Hepatocyte (in vitro differentiated cells): Measurements from ENCODE around the gene PPP2R3A.

Source experiments
- EZH2 ChIP-seq: fragments of 200-600 bp; sonication (generic); IDR thresholded peaks from 2 replicates; pipeline ENCODE4 v1.6.1; 2016; ENCODE audit warnings: antibody characterized with exemption, mild to moderate bottlenecking, borderline replicate concordance
- TF ChIP-seq, protein P1 (sequence below): fragments of 200-600 bp; sonication (generic); IDR thresholded peaks from 2 replicates; pipeline ENCODE4 v1.5.1; 2016; ENCODE audit warnings: antibody characterized with exemption, mild to moderate bottlenecking; ENCODE audit not compliant: poor library complexity

DNA sequence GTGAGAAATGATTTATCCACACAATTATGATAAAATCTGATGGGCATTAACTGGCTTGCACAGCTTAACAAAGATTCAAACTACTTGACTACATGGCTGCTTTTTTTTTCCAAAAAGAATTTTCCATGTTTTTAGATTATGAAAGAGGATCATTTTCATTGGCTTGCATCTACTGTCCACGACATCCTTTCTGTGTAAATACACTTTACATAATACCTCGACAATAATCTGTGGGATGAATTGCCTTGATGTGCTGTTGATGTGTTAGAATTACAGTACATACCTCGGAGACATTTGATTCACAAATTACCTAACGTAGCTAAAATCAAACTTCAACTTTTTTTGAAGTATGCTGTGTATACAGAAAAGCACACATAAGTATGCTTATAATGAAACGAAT is 104.4 kb downstream of the PPP2R3A start:
- TF ChIP-seq, protein P1, sequence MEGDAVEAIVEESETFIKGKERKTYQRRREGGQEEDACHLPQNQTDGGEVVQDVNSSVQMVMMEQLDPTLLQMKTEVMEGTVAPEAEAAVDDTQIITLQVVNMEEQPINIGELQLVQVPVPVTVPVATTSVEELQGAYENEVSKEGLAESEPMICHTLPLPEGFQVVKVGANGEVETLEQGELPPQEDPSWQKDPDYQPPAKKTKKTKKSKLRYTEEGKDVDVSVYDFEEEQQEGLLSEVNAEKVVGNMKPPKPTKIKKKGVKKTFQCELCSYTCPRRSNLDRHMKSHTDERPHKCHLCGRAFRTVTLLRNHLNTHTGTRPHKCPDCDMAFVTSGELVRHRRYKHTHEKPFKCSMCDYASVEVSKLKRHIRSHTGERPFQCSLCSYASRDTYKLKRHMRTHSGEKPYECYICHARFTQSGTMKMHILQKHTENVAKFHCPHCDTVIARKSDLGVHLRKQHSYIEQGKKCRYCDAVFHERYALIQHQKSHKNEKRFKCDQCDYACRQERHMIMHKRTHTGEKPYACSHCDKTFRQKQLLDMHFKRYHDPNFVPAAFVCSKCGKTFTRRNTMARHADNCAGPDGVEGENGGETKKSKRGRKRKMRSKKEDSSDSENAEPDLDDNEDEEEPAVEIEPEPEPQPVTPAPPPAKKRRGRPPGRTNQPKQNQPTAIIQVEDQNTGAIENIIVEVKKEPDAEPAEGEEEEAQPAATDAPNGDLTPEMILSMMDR, result no peak
- no peak for TF ChIP-seq EZH2
